ENCODE measurements around the gene TBC1D8.

GRCh38 chr2:101185656-101186055 lies 34.5 kb upstream of the TBC1D8 start:
- TF ChIP-seq CTCF (IDR thresholded peaks at IDR 0.05) (no peak), POLR2A (IDR thresholded peaks at IDR 0.05) (no peak)
